Measurements from ENCODE around the gene MYADML2. TPM values are rescaled to one million over a fixed set of nuclear protein-coding genes. Genes with fewer than 3 reads are reported as not detected.
"Not testable (repeated sequence)": the region's sequence is repeated elsewhere in the genome, so short reads cannot be mapped to it uniquely, and the experiment has no call there.

The MYADML2 gene
- total and polyA plus RNA-seq, 10 donors: not detected

- DNase-seq: no peak
- intact Hi-C loops (cut with DNase I; ENCODE audit: low total_unique reads): no loop called here
- WGBS, 5 donors: 94 to 98% (median 96%) methylated on average over 17 to 26 of the region's 26 CpGs
- Histone ChIP-seq H3K27ac (no peak overlapping the region), H3K4me1 (peaks cover 0 to 18% (median 3%) of the 10 kb centered on the region in 6 donors), H3K4me3 (no peak overlapping the region), H3K36me3 (peaks cover 0 to 97% (median 27%) of the 10 kb centered on the region in 6 donors), H3K9me3 (no peaks in the 10 kb centered on the region), H3K27me3 (replicated peaks in 1 of 7) (no peaks in the 10 kb centered on the region)
- TF ChIP-seq CTCF (IDR thresholded peaks at IDR 0.05 in 8 of 11, conservative IDR thresholded peaks at IDR 0.05 in 3 of 11) (no peak), POLR2A (IDR thresholded peaks at IDR 0.05) (no peak), POLR2AphosphoS5 (IDR thresholded peaks at IDR 0.05) (no peak)
Observed at GRCh38 chr17:81986606-81987005, 39.6 kb upstream of the MYADML2 start.

- DNase-seq: no peak
- Histone ChIP-seq H3K4me1 (peaks cover 0 to 31% (median 9%) of the 10 kb centered on the region in 6 donors), H3K4me3 (no peak overlapping the region), H3K36me3 (peaks cover 0 to 100% (median 28%) of the 10 kb centered on the region in 6 donors), H3K27me3 (replicated peaks in 1 of 7) (no peaks in the 10 kb centered on the region), H3K27ac (no peak overlapping the region), H3K9me3 (no peaks in the 10 kb centered on the region)
- TF ChIP-seq POLR2AphosphoS5 (IDR thresholded peaks at IDR 0.05) (no peak), CTCF (IDR thresholded peaks at IDR 0.05 in 8 of 11, conservative IDR thresholded peaks at IDR 0.05 in 3 of 11) (no peak), POLR2A (IDR thresholded peaks at IDR 0.05) (no peak)
- intact Hi-C loops (cut with DNase I; ENCODE audit: low total_unique reads): no loop called here
- WGBS, 5 donors: 89 to 98% (median 93%) methylated on average over 19 to 21 of the region's 21 CpGs
Observed at GRCh38 chr17:81984773-81985410, 37.9 kb upstream of the MYADML2 start.

GRCh38 chr17:81983639-81984373, 36.8 kb upstream of the MYADML2 start:
- no peak for TF ChIP-seq POLR2A (IDR thresholded peaks at IDR 0.05)
- TF ChIP-seq POLR2AphosphoS5 (IDR thresholded peaks at IDR 0.05): no peak
- no peak for TF ChIP-seq CTCF (IDR thresholded peaks at IDR 0.05 in 8 of 11, conservative IDR thresholded peaks at IDR 0.05 in 3 of 11)
- Histone ChIP-seq H3K9me3 (no peaks in the 10 kb centered on the region), H3K27ac (no peak overlapping the region), H3K4me3 (no peak overlapping the region), H3K4me1 (peaks cover under 1 to 41% (median 13%) of the 10 kb centered on the region in 6 donors), H3K27me3 (replicated peaks in 1 of 7) (no peaks in the 10 kb centered on the region), H3K36me3 (peaks cover 0 to 98% (median 29%) of the 10 kb centered on the region in 6 donors)
- intact Hi-C loops (cut with DNase I; ENCODE audit: low total_unique reads): no loop called here
- DNase-seq: no peak
- WGBS, 5 donors: 83 to 90% (median 87%) methylated on average over 26 of the region's 26 CpGs

GRCh38 chr17:81983011-81983638, 36.1 kb upstream of the MYADML2 start:
- Histone ChIP-seq H3K4me1 (peaks cover 7 to 48% (median 20%) of the 10 kb centered on the region in 6 donors), H3K9me3 (no peaks in the 10 kb centered on the region), H3K36me3 (peaks cover 0 to 92% (median 29%) of the 10 kb centered on the region in 6 donors), H3K27me3 (replicated peaks in 1 of 7) (no peaks in the 10 kb centered on the region), H3K27ac (no peak overlapping the region), H3K4me3 (no peak overlapping the region)
- WGBS, 5 donors: 92 to 97% (median 96%) methylated on average over 32 to 35 of the region's 35 CpGs
- intact Hi-C loops (cut with DNase I; ENCODE audit: low total_unique reads): no loop called here
- DNase-seq: no peak
- TF ChIP-seq CTCF (IDR thresholded peaks at IDR 0.05 in 8 of 11, conservative IDR thresholded peaks at IDR 0.05 in 3 of 11) (no peak), POLR2AphosphoS5 (IDR thresholded peaks at IDR 0.05) (no peak), POLR2A (IDR thresholded peaks at IDR 0.05) (no peak)

GRCh38 chr17:81981511-81981910, 34.5 kb upstream of the MYADML2 start:
- H3K9me3 ChIP-seq; DNase-seq; intact Hi-C loops (cut with DNase I; ENCODE audit: low total_unique reads); H3K27ac ChIP-seq; H3K4me3 ChIP-seq; H3K27me3 ChIP-seq (replicated peaks in 1 of 7): not testable (repeated sequence)
- peaks cover 0 to 76% (median 21%) of the 10 kb centered on the region in 6 donors for H3K36me3 ChIP-seq
- H3K4me1 ChIP-seq: peaks cover 7 to 59% (median 27%) of the 10 kb centered on the region in 6 donors
- 94 to 97% (median 94%) methylated on average over 11 to 12 of the region's 12 CpGs for WGBS, 5 donors
